Neural cell (in vitro differentiated cells): ENCODE measurements around the gene PAPSS2. TPM values are rescaled to one million over a fixed set of nuclear protein-coding genes. Genes with fewer than 3 reads are reported as not detected.

Experiments
- H2AFZ ChIP-seq: fragments of 200-600, 300-800 bp; sonication (generic), shearing (Covaris generic); 2 replicates; pipeline ENCODE4 v1.6.0; 2014; ENCODE audit warnings: low read depth, mild to moderate bottlenecking, antibody characterized with exemption, low read length, moderate library complexity
- H3F3A ChIP-seq: fragments of 200-600 bp; shearing (Covaris generic); 2 replicates; pipeline ENCODE4 v1.6.1; 2016; ENCODE audit warnings: mild to moderate bottlenecking, moderate library complexity, mixed read lengths, antibody characterized with exemption, low read length; ENCODE audit not compliant: insufficient read depth, poor library complexity, severe bottlenecking
- H3K27ac ChIP-seq: fragments of 200-600, 300-800 bp; sonication (generic), shearing (Covaris generic); 2 replicates; pipeline ENCODE4 v1.5.1; 2014; ENCODE audit warnings: mild to moderate bottlenecking, low read length, moderate library complexity
- H3K27me3 ChIP-seq: fragments of 300-800, 200-600 bp; sonication (generic), shearing (Covaris generic); 2 replicates; pipeline ENCODE4 v1.6.0; 2014; ENCODE audit warnings: mild to moderate bottlenecking, low read depth, low read length, moderate library complexity; ENCODE audit not compliant: insufficient read depth
- H3K36me3 ChIP-seq: fragments of 300-800, 200-600 bp; sonication (generic), shearing (Covaris generic); 2 replicates; pipeline ENCODE4 v1.5.1; 2014; ENCODE audit warnings: mild to moderate bottlenecking, antibody characterized with exemption, low read length, moderate library complexity; ENCODE audit not compliant: insufficient read depth
- H3K4me2 ChIP-seq: fragments of 300-800, 200-600 bp; sonication (generic), shearing (Covaris generic); 2 replicates; pipeline ENCODE4 v1.6.0; 2014; ENCODE audit warnings: mild to moderate bottlenecking, low read length
- H3K4me3 ChIP-seq: fragments of 300-800, 200-600 bp; sonication (generic), shearing (Covaris generic); 2 replicates; pipeline ENCODE4 v1.5.1; 2014; ENCODE audit warnings: mild to moderate bottlenecking, low read length, moderate library complexity
- H3K79me2 ChIP-seq: fragments of 200-600 bp; shearing (Covaris generic); replicated peaks from 2 replicates; pipeline ENCODE4 v1.6.0; 2014; ENCODE audit warnings: mild to moderate bottlenecking, low read length, moderate library complexity; ENCODE audit not compliant: insufficient read depth
- H3K9ac ChIP-seq: fragments of 300-800, 200-600 bp; sonication (generic), shearing (Covaris generic); 2 replicates; pipeline ENCODE4 v1.6.1; 2016; ENCODE audit warnings: mild to moderate bottlenecking, low read length, mixed read lengths
- H3K9me2 ChIP-seq: fragments of 200-600 bp; shearing (Covaris generic); 2 replicates; pipeline ENCODE4 v1.6.1; 2016; ENCODE audit warnings: mild to moderate bottlenecking, low read length, mixed read lengths; ENCODE audit not compliant: insufficient read depth
- H3K9me3 ChIP-seq: fragments of 200-600, 300-800 bp; sonication (generic), shearing (Covaris generic); 2 replicates; pipeline ENCODE4 v1.6.1; 2016; ENCODE audit warnings: mild to moderate bottlenecking, mixed run types, low read length, moderate library complexity, mixed read lengths
- H4K20me1 ChIP-seq: fragments of 200-600 bp; shearing (Covaris generic); 2 replicates; pipeline ENCODE4 v1.6.1; 2016; ENCODE audit warnings: mild to moderate bottlenecking, mixed run types; ENCODE audit not compliant: insufficient read depth
- CTCF ChIP-seq: fragments of 450-650 bp; IDR thresholded peaks from 2 replicates; pipeline ENCODE4 v1.5.1; 2014; ENCODE audit warnings: antibody characterized with exemption, mild to moderate bottlenecking, moderate library complexity; ENCODE audit not compliant: poor library complexity, severe bottlenecking
- EZH2 ChIP-seq: fragments of 200-600, 300-800 bp; shearing (Covaris generic), sonication (generic); IDR thresholded peaks from 2 replicates; pipeline ENCODE4 v1.6.1; 2014; ENCODE audit warnings: antibody characterized with exemption, low read length, borderline replicate concordance, mild to moderate bottlenecking; ENCODE audit not compliant: insufficient read depth, poor library complexity, severe bottlenecking
- POLR2AphosphoS5 ChIP-seq: IDR thresholded peaks from 2 replicates; pipeline ENCODE4 v1.6.1; 2012
- RAD21 ChIP-seq: fragments of 450-650 bp; conservative IDR thresholded peaks from 2 replicates; pipeline ENCODE4 v1.6.1; 2014; ENCODE audit warnings: antibody characterized with exemption, mild to moderate bottlenecking, moderate library complexity
- REST ChIP-seq: IDR thresholded peaks from 2 replicates; pipeline ENCODE4 v1.6.1; 2012; ENCODE audit warnings: borderline replicate concordance
- SMC3 ChIP-seq: fragments of 450-650 bp; conservative IDR thresholded peaks from 2 replicates; pipeline ENCODE4 v1.6.1; 2014; ENCODE audit warnings: antibody characterized with exemption, mild to moderate bottlenecking, moderate library complexity; ENCODE audit not compliant: poor library complexity
- TAF1 ChIP-seq: IDR thresholded peaks from 2 replicates; pipeline ENCODE4 v1.6.1; 2012; ENCODE audit warnings: low read depth
- polyA plus RNA-seq: library from polyadenylated mRNA; depleted of rRNA; stranded (reverse); fragments of >200 nt; gene quantifications from 2 replicates; pipeline ENCODE4 v1.2.3, GENCODE V29; 2014

The PAPSS2 gene
- polyA plus RNA-seq, 1 donor from 2014 or later = 0.24 TPM

- no peak overlapping the region for H3K27ac ChIP-seq
- no peaks in the 10 kb centered on the region for H3K9me3 ChIP-seq
- H3F3A ChIP-seq = no peaks in the 10 kb centered on the region
- H3K9ac ChIP-seq = no peak overlapping the region
- H3K79me2 ChIP-seq = no peaks in the 10 kb centered on the region
- no peak overlapping the region for H3K4me3 ChIP-seq
- H2AFZ ChIP-seq = no peak overlapping the region
- no peaks in the 10 kb centered on the region for H3K27me3 ChIP-seq
- TF ChIP-seq SMC3 (no peak), REST (no peak), POLR2AphosphoS5 (no peak), EZH2 (no peak), TAF1 (no peak), RAD21 (no peak)
- H4K20me1 ChIP-seq = no peaks in the 10 kb centered on the region
- no peaks in the 10 kb centered on the region for H3K9me2 ChIP-seq
- no peaks in the 10 kb centered on the region for H3K36me3 ChIP-seq
- no peak overlapping the region for H3K4me2 ChIP-seq
Observed at GRCh38 chr10:87650838-87651589, 8.7 kb upstream of the PAPSS2 start.

GRCh38 chr10:87651801-87652200 lies 7.9 kb upstream of the PAPSS2 start:
- no peak for TF ChIP-seq EZH2
- no peak for TF ChIP-seq POLR2AphosphoS5
- TF ChIP-seq CTCF = no peak
- TF ChIP-seq REST = no peak
- TF ChIP-seq SMC3 = no peak
- no peak for TF ChIP-seq RAD21
- no peak for TF ChIP-seq TAF1
- H3K4me2 ChIP-seq = no peak overlapping the region
- no peak overlapping the region for H3K27ac ChIP-seq

More at GRCh38 chr10:87651801-87652200, 7.9 kb upstream of the PAPSS2 start:
- Histone ChIP-seq H2AFZ (no peak overlapping the region), H3K4me3 (no peak overlapping the region), H4K20me1 (no peaks in the 10 kb centered on the region), H3K36me3 (no peaks in the 10 kb centered on the region), H3K79me2 (no peaks in the 10 kb centered on the region), H3K9me3 (no peaks in the 10 kb centered on the region), H3K9me2 (no peaks in the 10 kb centered on the region), H3K27me3 (no peaks in the 10 kb centered on the region), H3K9ac (no peak overlapping the region), H3F3A (no peaks in the 10 kb centered on the region)
